ENCODE results near the gene TMEM45B.
"Not testable (repeated sequence)": the region's sequence is repeated elsewhere in the genome, so short reads cannot be mapped to it uniquely, and the experiment has no call there.

Gene TMEM45B

DNA sequence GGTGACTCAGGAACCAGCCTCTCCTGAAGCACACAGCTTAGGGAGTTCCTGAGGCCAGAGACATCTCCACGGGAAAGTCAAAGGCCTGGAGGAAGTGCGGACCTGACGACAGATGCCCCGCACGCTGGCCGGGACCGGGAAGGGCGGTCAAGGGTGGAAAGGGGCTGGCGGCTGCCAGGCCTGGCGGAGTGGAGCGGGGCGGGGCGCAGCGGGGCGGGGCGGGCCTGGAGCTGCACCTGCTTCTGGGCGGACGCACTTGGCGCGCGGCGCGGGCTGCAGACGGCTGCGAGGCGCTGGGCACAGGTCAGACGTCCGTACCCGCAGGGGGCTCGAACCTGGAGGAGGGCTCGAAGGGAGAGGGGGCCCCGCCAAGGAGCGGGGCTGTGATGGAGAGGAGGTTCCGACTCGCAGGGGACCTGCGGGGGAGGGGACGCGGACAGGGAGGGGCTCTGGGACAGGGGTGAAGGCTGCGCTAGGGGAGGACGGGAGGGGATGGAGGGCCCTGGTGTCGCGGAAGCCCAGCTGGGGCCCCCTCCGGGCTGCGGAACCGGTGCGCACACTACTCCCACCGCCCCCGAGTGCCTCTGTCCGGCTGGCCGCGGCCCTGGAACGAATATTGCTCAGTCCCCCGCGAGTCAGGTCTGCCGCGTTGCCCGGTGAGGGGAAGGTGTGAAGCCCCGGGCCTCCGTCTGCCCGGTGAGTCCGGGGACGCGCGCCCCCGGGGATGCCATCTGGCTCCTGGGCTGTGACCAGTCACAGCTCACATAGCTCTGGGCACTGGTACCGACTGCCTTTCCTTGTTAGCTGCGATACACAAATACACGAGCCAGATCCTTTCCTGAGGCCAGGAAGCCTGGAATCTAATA, at the start of gene TMEM45B:
Gene TMEM45B (plus strand): TSS at position 253 of the 866 bp plus-strand sequence. CDS start 36,635 bp downstream, outside the sequence.
- DNase-seq (ENCODE audit: low read depth): no peak

DNA sequence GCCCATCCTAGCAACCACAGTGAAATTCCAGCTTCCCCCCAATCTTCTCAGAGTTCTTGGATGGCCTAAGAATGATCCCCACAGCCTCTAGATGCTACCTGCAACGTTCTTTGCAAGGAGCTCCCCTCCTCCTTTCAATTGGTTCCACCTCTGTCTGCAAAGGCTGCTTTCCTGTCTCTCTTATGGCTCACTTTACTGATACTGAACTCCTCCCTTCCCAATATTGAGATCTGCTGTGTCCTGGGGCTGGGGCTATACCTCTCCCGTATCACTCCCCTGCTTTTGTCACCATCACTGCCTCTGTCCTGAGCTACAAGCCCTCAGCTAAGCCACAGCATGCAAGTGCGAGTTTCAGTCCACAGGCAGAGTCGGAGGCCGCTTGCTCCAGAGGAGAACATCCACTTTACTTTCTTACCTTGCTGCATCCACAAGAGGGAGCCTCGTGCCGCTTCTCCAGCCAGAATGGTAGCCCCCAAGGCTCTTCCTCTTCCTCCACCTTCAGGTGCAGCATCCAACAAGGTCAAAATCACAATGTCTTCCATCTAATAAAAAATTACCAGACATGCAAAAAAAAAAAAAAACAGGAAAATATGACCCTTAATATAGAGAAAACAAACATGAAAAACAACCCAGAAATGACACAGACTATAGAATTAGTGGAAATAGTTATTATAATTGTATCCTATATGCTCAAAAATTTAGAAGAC, 48.6 kb upstream of the TMEM45B start:
- DNase-seq (ENCODE audit: low read depth): peak; percentile 57

DNA sequence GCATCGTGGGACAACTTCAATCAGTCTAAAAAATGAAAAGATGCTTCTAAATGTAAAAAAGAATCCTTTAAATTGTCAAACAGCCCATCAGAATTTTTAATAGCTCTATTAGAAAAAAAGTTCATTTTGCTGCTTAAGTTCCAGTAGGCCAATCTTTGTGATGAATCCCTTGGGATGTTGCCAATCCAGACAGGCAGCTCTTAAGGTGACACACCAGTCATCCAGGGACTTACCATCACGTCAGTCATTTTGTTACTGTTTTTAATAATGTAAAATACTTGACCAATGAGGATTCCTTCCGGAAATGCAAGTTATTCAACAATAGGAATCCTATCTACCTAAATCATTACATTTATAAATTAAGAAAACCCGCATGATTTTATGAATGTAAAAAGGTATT, 47.8 kb upstream of the TMEM45B start:
- DNase-seq (ENCODE audit: low read depth): no peak

DNA sequence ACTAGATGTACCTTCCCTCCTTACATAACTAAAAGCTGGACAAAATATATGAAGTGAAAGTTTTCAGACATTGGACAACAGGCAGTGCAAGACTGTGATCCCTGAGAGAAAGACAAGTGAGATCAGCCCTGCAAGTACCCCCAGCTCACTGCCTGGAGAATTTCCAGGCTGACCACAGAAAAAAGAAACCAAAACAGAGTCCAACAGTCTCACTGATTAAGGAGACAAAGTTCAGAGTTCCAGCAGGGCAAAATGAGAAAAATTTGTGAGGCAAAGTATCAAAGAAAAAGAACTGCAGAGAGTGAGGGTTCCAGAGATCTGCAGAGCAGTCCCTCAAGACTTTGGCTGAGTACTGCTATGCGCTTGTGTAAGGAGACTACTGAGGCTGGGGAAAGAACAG, 47.3 kb upstream of the TMEM45B start:
- no peak for DNase-seq (ENCODE audit: low read depth)

DNA sequence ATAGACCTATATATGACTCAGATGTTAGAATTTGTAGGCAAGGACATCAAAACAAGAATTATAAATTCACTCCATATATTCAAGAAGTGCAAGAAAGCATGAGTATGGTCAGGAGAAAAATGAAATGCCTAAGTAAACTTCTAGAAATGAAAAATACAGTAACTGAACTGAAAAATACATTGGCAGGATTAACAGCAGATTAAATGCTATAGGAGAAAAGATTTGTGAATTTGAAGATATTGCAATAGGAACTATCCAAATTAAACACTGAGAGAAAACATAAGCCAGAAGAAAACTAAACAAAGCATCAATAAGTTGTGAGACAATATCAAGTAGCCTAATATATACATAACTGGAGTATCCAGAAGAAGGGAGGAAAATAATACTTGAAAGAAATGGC, 46.6 kb upstream of the TMEM45B start:
- no peak for DNase-seq (ENCODE audit: low read depth)

DNA sequence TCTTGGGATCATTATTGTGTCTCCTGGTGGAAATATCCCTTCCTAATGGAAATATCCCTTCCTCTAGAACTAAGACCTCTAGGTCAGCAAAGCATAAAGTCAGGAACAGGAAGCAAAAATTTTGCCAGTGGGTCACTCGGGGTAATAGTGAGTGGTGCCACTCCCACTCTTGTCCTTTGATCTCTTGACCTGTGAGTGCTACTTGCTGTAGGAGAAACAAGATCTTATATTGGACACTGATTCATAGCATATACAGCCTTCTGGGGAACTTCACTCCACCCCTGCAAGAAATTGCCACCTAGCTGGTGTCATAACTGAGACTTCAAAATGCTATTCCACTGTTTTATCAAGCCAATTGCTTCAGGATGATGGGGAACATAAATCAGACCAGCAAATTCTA, 44.7 kb upstream of the TMEM45B start:
- no peak for DNase-seq (ENCODE audit: low read depth)

DNA sequence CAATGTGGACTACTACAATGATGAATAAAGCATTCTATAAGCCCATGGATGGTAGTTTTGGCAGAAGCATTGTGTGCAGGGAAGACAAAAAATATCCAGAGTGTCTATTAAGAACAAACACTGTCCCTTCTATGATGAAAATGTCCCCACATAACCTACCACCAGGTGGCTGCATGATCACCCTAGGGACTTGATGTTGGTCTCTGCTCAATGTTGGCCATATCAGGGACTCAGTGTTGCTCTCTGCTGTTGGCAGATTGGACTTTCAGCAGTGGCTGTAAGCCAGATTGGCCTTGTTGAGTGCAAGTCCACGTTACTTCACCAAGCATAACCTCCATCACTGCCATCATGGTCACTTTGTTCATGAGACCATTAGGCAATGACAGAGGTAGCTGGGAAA, 44.2 kb upstream of the TMEM45B start:
- DNase-seq (ENCODE audit: low read depth): peak; percentile 20

DNA sequence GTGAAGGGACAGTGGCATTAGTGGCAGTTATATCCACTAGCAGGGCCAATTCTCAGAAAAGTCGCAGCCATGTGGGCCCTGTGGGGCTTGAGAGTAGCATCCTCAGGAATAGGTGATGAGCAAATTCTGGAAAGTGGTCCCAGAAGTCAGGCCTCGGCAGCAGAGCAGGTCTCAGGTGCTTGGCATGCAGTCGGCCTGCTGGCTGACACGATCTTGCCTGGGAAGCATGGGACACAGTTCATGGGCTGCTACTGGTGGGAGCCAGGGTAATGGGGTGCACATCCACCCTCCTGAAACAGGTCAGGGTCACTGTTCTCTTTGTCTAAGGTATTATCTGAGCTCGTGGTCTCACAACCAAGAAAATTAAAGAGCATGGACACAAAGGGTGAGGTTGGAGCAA, 36.8 kb upstream of the TMEM45B start:
- DNase-seq (ENCODE audit: low read depth): no peak

DNA sequence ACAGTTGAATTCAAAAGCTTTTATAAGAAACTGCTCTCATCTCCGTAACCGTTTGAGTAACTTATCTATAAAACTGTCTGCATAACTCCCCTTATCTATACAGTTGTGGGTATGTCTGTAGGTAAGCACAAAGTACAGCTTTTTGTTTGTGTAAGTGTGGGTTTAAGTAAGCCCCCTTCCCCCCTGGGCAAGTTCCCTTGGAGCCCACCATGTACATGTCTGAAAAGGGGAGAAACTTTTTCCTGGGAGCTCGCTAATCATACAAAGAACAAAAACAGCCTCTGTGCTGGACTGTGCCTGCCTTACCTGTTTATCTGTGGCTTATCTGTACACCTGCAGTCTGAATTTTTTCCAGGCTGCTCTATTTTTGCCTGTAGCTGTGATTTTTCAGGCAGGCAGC, 36.3 kb upstream of the TMEM45B start:
- DNase-seq (ENCODE audit: low read depth): no peak

DNA sequence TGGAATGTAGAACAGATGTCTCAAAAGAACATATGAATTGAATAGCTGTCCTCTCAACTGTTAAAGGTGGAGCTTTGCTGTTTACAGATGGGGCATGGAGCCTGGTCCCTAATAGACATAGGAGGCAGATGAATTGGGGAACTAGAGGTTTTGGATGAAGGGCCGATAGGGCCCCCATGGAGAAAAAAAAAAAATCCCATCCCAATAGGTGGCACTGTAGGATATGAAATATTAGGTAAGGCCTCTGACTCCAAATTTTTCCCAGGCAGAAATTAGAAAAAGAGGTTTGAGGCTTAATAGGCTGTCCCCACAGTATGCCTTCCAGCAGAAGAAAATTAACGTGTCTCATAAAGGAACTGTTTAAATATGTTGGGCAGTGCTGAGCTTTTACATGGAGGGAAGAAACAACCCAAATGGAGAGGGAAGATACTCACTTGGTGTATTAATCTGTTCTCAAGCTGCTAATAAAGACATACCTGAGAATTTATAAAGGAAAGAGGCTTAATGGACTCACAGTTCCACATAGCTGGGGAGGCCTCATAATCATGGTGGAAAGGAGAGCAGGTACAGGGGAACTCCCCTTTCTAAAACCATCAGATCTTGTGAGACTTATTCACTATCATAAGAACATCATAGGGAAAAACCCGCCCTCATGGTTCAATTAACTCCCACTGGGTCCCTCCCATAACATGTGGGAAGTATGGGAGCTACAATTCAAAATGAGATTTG, 30.1 kb upstream of the TMEM45B start:
- peak; percentile 61 for DNase-seq (ENCODE audit: low read depth)

DNA sequence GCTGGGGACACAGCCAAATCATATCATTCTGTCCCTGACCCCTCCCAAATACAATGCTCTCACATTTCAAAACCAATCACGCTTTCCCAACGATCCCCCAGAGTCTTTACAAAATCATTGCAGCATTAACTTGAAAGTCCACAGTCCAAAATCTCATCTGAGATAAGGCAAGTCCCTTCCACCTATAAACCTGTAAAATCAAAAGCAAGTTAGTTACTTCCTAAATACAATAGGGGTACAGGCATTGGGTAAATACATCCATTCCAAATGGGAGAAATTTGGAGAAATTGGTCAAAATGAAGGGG, 29.6 kb upstream of the TMEM45B start:
- DNase-seq (ENCODE audit: low read depth): not testable (repeated sequence)

DNA sequence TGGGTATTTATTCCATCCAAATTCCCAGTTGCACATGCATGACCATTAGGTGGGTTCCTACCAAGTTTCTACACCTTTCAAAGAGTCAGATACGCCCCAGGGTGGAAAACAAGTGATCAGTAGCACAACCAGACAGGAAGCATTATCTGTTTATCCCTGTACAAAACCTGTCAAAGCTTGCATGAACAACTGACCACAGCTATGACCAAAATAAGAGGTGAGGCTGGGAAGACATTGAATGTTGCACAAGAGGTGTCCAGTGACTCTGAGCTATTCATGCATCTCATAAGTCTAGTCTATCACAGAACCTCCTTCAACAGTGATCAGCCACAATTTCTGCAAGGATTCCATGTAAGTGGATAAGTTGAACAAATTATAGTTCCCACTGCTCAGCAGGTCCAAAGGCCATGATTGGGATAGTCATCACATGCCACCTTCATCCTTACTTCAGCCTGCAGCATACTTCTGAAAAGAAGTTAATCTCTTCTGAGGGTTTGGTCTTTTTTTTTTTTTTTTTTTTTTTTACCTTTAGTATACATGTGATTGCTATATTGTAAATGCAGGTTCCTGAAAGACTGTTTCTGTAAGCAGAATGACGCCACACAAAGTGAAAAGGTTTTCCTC, 28.0 kb upstream of the TMEM45B start:
- DNase-seq (ENCODE audit: low read depth): no peak

DNA sequence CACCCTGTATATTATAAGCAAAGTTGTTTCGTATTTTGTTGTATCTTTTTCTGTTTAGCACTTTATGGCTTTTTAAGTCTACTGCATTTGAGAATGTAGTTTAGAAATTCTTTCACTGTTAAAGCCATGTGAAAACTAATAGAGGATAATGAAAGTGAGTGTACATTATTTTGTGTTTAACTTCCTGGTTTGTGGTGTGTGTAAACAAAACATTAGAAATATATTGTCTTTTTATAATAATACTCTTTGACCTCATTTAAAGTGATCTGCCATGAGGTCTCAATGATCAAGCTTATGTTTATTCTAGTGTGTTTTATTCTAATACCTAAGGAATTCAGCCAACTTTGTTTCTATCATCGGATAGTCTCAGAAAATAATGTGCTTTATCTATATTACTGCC, 27.4 kb upstream of the TMEM45B start:
- DNase-seq (ENCODE audit: low read depth): no peak

DNA sequence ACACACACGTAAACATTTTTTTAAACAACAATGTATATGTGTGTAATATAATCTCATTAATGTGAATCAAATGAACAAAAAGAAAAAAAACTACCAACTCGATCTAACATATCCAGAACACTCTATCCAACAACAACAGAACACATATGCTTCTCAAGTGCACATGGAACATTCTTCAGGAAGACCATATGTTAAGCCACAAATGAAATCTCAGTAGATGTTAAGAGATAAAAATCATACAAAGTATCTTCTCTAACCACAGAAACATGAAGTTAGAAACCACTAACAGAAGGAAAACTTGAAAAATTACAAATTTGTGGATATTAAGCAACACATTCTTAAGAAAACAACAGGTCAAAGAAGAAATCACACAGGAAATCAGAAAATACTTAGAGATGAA, 25.5 kb upstream of the TMEM45B start:
- DNase-seq (ENCODE audit: low read depth): no peak

DNA sequence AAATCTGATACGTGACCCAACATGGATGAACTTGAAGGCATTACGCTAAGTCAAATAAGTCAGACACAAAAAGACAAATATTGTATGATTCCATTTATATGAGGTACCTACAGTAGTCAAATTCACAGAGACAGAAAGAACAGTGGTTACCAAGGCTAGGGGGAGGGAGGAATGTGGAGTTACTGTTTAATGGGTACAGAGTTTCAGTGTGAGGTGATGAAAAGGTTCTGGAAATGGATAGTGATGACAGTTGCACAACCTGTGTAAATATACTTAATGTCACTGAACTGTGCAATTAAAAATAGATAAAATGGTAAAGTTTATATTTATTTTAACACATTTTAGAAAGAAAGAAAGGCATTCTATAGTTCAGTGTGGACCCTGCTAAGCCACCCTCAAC, 24.1 kb upstream of the TMEM45B start:
- DNase-seq (ENCODE audit: low read depth): no peak

DNA sequence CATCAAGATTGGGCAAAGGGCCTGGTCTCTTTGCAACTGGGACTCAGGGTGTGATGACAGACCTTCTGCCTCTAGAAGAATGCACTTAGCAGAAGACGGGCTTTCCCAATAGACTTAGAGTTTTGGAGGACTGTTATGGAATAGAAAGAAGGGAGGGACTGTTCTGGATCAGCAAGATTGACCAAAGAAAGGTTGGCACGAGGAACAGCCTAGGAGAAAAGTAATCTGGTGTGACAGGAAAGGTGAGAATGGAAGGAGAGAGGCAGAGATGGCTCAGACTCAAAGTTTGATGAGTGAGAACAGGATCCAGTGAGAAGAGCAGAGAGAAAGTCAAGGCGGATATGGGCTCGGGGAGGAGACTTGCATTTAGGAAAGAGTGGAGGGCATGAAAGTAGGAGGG, 23.0 kb upstream of the TMEM45B start:
- DNase-seq (ENCODE audit: low read depth): no peak

DNA sequence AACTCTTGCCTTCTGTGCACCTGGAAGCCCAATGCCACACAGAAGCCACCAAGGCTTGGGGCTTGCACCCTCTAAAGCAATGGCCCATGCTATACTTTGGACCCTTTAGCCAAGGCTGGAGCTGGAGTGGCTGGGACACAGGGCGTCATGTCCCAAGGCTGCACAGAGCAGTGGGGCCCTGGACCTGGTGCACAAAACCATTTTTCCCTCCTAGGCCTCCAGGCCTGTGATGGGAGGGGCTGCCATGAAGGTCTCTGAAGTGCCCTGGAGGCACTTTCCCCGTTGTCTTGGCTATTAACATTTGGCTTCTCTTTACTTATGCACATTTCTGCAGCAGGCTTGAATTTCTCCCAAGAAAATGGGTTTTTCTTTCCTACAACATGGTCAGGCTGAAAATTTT, 20.6 kb upstream of the TMEM45B start:
- no peak for DNase-seq (ENCODE audit: low read depth)

DNA sequence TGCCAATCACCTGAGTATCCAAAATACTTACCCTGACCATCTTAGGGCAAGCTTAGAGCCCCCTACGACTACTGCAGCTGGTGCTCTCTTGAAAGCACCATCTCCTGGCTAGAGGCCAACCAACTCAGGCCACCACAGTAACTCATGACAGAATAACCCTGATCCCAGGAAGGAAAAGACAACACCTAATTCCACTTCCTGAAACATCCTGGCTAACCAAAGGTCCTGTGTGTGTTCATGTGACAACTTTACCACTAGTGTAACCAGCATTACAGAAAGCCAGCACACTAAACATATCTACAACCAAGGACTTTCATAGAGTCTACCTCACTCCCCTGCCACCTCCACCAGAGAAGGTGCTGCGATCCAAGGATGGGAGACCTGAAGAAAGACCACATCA, 17.4 kb upstream of the TMEM45B start:
- no peak for DNase-seq (ENCODE audit: low read depth)

DNA sequence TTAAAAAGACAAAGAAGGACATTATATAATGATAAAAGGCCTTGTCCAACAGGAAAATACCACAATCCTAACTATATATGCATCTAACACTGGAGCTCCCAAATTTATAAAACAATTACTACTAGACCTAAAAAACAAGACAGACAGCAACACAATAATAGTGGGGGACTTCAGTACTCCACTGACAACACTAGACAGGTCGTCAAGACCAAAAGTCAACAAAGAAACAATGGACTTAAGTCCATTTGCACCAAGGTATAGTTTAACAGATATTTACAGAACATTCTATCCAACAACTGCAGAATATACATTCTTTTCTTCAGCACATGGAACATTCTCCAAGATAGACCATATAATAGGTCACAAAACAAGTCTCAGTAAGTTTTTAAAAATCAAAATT, 15.5 kb upstream of the TMEM45B start:
- DNase-seq (ENCODE audit: low read depth): not testable (repeated sequence)

DNA sequence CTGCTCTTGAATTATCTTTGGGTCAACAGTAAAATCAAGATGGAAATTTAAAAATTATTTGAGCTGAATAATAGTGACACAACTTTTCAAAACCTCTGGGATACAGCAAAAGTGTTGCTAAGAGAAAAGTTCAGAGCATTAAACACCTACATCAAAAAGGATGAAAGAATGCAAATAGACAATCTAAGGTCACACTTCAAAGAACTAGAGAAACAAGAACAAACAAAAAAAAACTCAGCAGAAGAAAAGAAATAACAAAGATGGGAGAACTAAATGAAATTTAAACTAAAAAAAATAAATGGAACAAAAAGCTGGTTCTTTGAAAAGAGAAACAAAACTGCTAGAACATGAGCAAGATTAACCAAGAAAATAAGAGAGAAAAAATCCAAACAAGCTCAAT, 15.0 kb upstream of the TMEM45B start:
- DNase-seq (ENCODE audit: low read depth): no peak

DNA sequence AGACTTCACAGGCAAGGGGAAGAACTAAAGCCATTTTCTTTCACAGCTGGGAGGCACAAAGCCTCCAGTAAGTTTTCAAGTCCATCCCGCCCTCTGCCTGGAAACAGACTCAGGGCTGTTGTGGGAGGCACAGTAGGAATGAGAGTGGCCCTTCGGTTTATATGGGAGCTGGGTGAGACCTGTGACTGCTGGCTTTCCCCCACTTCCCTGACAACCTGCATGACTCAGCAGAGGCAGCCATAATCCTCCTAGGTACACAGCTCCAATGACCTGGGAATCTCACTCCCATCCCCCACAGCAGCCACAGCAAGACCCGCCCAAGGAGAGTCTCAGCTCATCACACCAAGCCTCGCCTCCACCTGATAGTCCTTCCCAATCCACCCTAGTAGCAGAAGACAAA, 12.1 kb upstream of the TMEM45B start:
- DNase-seq (ENCODE audit: low read depth): no peak

DNA sequence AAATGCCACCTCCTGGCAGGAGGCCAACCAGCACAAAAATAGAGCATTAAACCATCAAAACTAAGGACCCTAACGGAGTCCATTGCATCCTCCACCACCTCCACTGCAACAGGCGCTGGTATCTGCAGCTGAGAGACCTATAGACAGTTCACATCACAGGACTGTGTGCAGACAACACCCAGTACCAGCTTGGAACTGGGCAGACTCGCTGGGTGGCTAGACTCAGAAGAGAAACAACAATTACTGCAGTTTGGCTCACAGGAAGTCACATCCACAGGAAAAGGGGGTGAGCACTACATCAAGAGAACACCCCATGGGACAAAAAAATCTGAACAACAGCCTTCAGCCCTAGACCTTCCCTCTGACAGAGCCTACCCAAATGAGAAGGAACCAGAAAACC, 11.6 kb upstream of the TMEM45B start:
- DNase-seq (ENCODE audit: low read depth): no peak

DNA sequence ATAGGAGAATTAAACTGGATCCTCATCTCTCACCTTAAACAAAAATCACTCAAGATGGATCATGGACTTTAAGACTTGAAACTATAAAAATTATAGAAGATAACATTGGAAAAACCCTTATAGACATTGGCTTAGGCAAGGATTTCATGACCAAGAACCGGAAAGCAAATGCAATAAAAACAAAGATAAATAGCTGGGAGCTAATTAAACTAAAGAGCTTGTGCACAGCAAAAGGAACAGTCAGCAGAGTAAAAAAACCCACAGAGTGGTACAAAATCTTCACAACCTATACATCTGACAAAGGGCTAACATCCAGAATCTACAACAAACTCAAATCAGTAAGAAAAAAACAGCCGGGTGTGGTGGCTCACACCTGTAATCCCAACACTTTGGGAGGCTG, 7.4 kb upstream of the TMEM45B start:
- DNase-seq (ENCODE audit: low read depth): not testable (repeated sequence)
